Fibroblast of skin of abdomen (primary cell): Measurements from ENCODE around the gene NINJ1.

Source experiments
- DNase-seq: peaks from one replicate; pipeline ENCODE4 v3.0.0-alpha.2; 2013

The NINJ1 gene

DNA sequence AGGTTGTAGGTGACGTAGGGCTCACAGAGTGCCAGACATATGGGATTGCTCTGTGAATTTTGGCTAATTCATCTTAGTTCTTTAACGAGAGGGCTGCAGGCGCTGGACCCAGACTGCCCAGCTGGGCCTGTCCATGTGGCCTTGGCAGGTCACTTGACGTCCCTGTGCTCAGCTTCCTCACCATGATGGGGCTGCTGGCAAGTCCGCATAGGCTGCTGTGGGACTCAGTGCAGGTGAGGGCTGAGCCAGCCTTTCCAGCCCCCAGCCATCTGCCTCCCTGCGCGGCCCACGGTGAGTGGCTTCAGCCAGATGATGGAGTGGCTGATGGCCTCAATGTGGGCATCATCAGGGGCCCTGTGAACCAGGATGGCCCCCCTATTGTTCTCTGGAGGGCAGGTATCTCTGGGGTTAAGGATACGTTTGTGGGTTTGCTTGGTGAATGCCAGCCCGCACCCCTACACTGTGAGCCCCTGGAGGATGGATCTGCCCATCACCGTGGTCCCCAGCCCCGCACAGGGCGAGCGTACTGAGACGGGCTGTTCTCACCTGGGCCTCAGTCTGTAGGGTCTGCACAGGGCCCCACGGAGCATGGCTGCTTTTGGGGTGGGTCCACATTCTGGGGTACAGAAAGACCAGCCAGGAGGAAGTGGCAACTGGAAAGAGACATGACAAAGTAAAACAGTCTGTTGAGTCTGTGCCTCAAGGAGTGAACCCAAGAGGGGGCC, 34.3 kb downstream of the NINJ1 start:
- DNase-seq: no peak

DNA sequence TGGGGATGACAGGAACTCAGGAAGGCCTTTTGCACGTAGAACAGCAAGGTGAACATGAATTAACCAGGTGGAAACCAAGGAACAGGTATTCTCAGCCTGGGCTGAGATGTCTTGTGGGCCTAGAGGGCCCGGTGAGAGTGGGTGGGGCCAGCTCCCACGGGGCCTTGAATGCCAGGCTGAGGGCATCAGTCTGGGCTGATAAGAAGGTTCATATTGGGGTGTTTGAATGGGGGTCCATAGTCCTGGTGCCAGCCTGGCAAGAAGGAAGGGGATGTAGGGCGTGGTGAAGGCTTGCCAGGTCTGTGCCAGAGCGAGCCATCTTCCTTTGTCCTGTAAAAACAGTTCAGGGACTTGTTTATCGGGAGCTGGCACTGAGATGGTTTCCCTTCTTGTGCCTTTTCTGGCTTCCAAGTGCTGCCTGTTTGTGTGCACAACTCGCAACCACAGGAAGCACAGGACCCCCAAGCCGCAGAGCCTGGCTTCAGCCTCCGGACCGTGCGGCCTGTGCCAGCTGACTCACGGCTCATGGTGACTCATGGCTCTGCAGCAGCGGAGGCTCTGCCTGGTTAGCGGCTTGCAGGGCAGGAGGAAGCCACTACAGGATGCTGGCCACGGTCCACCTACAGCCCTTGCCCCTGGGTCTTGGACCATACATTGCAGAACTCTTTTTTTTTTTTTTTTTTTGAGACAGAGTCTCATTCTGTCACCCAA, 35.7 kb downstream of the NINJ1 start:
- DNase-seq: peak; percentile 96

DNA sequence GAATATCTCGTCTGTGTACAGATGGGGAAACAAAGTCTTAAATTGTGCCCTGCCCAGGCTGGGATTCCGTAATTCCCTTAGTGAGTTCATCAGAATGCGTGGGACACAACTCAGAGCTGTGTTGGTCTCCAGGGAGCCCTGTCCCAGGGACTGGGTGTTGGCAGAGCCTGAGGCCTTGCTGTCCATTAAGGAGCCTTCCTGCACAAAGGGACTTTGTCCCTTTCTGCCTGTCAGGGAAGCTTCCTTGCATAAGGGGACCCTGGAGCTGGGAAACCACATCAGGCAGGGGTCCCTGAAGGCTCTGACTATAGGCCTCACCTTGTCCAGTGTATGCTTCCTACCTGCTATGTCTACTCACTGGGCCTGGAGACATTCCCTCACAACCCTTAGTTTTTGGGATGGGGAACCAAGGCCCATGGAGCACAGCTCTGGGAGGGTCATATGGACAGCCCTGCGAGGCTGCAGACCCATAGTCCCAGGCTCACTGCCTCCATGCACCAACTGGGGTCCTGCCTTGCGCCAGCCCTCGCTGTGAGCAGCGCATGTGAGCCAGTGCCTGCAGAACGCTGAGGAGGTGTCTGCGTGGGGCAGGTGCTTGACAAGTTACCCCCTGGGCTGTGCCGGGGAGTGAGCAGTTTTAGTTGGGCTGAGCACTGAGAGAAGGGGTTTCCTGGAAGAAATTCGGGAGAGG, 36.4 kb downstream of the NINJ1 start:
- no peak for DNase-seq

DNA sequence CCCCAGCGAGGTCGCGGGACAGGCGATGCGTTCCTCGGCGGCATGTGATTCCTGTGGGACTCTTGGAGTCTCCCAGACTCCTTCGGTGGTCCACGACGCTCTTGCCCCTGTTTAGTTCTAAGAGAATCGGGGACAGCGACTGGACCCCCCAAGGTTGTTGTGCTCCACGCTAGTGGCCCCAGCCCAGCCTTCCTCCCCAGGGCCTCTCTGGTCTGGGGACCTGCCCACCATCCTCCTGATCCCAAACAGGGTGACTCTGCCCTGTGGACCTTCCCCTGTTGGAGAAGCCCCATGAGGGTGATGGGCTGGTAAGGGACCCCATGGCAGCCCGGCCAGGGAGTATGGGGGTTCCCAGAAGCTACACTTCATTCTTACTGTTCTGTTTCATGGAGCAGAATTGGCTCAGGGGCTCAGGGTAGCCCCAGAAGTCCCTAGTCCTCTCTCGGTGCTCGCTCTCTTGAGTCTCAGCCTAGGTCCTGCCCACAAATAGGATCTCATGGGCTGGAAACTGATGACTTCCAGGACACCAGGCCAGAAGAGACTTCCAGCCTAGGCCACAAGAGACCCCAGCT, 37.2 kb downstream of the NINJ1 start:
- no peak for DNase-seq

DNA sequence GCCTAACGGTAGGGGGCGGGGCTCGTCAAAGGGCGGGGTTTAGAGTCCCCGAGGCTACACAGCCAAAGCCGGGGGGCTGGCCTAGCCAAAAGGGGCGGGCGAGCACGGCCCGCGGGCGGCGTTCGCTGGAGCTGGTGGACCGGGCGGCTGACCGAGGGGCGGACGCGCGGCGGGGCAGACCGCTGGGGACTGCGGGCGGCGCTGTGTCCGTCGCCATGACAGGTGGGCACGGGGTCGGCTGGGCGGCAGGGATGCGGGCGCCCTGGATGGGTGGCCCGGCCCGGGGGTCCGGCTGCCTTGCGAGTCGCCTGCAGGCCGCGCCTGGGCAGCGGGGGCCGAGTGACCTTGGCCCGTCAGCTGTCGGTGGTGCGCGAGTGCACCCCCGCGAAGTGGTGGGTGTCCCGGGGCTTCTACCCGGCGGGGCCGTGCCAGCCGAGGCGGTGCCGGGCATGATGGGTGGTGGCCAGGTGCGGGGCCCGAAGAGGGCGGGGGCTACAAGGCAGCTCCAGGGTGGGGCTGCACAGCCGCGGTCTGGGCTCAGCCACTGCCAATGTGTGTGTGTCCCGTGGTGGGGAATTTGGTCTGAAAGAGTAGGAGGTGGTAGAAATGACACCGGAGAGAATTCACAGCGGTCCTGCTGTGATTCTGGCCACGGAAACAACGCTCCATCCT, 37.8 kb downstream of the NINJ1 start, which contains the start of gene CARD19:
TSS of gene CARD19 (plus strand) at position 87 of the 672 bp plus-strand sequence. CDS start at position 216, 129 bp downstream.
- no peak for DNase-seq

DNA sequence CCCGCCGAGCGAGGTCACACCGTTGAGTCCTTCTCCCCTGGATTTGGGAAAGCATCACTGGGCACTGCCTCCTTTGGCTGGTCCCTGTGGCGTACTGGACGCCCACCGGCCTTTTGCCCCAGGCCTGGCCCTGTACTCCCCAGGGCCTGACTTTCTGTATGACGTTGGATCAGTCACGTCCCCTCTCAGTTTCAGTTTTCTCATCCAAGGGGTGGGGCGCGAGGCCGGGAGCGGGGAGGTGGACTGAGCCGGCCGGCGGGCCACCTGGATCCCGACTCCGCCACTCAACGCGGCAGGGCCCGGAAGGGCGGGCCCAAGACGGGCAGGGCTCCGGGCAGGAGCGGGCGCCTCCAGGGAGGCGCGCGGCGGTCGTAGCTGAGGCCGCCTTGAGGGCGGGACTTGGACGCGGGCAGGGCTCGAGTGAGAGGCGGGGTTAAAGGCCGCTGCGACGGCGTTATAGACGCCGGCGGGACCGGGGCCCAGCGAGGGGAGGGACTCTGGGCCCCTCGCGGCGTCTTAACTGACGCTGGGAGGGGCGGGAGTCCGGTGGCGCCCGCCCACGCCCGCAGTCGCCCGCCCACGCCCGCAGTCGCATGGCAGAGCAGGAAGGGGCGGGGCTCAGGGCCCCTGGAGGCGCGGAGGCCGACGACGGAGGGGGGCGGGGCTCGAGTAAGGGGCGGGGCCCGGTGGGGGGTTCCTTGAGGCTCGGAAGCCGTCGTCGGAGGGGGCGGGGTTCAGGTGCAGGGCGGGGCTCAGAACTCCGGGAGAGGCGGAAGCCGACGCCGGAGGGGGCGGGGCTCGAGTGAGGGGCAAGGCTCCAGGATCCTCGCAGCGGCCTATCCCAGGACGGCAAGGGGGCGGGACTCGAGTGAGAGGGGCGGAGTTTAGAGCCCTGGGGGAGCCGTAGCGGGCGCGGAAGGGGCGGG, 38.6 kb downstream of the NINJ1 start:
- DNase-seq: peak; percentile 98

DNA sequence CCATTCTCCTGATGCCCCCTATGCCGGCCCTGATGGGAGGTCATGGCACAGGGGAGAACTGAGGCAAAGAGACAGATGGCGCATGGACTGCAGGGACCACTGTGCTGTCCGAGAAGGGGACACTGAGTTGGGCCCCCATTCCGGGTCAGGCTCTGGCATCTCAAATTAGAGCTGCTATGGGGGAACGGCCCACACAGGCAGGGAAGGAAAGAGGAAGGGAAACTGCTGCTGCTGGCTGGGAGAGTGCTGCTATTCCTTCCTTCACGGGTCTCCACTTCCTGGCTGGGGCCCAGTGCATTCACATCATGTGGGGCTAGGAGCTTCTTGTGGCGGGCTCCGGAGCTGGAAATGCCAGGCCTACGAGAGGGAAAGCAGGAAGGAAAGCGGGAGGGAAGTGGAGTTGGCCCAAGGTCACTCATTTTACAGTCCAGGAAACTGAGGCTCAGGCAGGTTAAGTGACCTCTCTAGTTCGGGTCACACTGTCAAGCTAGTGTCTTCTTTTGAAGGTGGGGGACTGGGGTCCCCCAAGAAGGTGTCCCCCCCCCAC, 39.3 kb downstream of the NINJ1 start:
- peak; percentile 21 for DNase-seq

DNA sequence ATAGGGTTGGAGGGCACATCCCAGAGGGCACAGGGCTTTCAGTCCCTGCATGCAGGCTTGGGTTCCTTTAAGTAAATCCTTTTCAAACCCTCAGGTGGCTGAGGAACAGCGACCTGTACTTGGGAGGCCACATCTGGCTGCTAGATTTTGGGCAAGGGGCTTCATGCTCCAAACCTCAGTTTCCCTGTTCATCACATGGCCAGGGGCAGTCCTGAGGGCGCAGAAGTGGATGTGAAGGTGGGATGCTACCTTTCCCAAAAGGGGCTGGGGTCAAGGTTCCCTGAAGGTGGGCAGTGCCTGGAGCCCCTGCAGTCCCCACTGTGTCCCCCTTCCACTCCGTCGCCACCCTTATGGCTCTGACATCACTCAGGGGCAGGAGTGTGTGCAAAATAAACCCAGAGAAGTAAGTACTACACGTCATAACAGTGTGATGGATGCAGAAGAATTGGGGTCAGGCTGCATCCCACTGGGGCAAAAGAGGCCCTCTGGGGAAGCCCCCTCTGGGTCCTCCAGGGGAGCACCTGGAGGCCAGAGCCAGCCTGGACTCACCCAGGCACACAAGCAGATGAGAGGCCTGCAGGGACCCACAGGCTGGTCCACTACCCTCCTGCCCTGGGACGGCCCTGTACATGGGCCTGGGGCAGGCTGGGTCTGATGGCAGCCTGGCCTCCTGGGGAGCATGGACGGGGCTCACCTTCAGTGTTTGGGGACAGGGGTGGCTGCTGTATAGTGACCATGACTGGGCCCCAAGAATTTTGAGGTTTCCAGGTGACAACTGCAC, 40.0 kb downstream of the NINJ1 start:
- no peak for DNase-seq

DNA sequence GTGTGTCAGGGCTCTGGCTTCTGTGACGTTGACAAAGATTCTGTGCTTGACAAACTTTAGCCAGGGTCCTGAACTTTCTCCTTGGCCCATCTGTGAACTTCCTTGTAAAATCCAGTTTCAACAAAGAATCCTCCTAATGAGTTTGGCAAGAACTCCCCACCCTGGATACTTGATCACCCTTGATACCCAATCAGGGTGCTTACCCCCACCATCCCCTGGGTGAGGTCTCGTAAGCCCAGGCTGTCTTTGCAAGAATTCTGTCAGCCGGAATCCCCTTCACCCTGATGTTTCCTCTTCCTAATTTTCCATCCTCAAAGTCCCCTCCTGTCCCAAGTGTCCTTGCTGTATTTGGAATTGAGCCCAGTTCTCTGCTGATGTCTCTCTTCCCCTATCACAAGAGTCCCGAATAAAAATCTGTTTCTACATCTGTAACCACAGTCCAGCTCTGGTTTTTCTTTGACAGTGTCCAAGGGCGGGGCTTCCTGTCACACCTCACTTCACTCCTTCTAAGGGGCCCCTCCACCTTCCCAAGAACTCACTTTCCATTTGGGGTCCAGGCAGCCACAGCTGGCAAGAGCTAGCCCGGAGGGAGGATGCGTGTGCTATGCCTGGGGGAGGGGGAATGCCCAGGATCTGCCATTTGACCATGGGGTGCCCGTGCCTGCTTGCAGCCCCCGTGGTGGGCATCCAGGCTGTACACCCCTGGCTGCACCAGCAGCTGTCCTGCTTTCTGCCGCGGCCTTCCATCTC, 40.7 kb downstream of the NINJ1 start:
- no peak for DNase-seq

DNA sequence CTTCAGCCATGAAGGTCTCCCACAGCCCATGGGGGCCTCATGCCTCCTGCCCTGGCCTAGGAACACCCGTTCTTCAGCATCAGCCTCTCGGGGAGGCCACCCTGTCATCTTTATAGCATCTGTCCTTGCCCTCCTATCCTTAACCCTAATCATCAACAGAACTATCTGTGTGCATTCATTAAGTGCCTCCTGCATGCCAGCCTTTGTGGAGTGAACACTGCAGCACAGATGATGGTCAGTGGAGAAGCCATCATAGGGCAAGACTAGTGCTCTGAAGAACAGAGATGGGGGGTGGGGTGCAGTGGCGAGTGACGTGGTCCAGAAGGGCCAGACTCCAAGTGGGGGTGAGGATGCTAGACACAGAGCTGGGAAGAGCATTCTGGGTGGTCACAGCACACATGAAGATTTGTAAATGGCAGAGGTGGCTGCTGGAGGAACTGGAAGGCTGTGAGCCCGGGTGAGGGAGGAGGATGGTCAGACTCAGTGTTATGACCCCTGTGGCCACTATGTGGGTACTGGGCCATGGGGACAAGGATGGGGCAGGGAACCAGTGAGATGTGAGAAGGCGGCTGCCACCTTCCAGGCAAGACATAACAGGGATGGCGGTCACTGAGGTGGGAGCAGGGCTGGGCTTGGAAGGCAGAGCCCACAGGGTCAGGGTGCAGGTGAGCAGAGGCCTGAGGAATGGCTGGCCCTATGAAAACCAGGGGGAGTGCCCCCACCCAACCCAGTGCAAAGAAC, 41.6 kb downstream of the NINJ1 start:
- DNase-seq: no peak

DNA sequence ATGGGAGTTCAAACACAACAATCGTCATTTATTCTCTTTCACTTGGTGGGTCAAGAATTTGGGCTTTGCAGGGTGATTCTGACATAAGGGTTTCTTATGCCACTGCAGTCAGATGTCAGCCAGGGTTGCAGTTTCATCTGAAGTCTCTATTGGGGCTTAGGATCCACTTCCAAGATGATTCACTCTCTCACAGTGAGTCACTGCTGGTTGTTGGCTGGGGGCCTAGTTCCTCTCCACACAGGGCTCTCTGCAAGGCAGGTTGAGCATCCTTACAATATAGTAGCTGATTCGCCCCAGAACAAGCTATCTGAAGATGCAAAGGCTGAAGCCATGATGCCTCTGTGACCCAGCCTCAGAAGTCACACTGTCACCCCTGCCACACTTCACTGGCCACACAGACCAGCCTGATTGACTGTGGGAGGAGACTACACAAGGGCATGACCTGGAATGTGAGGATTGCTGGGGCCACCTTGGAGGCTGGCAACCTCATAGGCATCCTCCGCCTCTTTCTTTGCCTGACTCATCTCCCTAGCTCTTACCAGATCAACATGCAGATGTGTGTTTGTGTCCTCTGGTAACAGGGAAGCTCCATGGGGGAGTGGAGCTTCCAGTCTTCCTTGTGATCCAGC, 42.5 kb downstream of the NINJ1 start:
- DNase-seq: peak; percentile 80

DNA sequence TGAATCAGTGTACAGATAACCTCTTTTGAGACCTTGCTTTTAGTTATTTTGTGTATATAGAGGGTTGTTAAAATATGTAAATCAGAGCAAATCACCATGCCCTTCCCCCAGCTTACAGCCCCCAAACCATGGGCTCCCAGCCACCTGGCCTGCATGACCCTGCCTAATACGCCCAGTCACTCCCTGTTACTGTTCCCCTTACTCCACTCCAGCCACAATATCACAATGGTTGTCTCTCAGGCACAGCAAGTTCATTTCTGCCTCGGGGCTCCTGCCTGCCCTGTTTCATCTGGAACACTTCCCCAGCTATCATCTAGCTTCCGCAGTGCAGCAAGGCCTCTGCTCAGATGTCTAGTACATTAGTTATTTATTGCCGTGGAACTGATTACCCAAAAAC, 43.0 kb downstream of the NINJ1 start:
- DNase-seq: no peak

DNA sequence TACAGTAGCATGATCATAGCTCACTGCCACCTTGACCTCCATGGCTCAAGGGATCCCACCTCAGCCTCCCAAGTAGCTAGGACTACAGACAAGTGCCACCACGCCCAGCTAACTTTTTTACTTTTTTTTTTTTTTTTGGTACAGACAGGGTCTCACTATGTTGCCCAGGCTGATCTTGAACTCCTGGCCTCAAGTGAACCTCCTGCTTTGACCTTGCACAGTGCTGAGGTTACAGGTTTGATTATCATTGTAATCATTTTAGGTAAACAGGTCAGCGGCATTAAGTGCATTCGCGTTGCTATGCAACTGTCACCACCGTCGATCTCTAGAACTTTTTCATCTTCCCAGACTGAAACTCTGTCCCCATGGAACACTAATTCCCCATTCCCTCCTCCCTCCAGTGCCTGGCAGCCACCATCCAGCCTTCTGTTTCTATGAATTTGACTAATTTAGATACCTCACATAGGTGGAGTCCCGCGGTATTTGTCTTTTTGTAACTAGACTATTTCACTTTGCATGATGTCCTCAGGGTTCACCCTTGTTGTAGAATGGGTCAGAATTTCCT, 43.9 kb downstream of the NINJ1 start:
- DNase-seq: no peak

DNA sequence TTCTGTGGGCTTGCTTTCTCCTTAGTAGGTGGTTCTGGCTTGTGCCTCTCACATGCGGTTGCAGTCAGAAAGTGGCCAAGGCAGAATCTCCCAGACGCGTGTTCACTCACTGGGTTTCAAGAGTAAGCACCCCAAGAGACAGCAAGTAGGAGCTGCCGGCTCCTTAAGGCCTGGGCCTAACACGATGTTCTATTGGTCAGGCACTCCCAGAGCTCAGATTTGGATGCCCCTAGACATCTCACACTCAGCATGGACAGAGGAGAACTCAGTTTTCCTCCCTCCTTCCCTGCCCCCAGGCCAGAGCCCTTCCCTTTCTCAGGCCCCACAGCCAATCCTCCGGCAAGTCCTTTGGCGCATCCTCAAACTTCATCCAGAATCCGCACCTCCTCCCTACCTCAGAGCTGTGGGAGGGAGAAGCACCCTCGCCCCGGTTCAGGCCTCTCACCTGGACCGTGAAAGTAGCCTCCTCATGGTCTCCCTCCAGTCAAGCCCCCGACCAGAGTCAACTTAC, 44.5 kb downstream of the NINJ1 start:
- DNase-seq: no peak

DNA sequence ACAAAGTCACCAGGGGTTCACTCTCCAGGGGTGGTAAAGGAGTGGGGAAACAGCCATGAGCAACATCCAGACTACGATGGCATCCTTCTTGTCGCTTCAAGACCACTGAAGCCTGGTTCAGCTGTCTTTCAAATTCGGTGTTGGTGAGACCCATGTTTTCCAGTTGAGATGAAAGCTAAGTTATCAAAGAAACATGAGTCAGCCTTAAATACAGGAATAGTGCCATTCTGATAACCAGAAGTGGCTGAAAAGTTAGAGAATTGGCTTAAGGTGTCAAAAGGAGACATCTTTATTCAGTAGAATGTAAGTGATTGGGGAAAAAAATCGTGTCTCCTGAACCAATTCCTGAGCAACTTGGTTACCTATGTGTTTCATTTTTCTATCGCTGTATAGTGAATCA, 45.0 kb downstream of the NINJ1 start:
- DNase-seq: no peak

DNA sequence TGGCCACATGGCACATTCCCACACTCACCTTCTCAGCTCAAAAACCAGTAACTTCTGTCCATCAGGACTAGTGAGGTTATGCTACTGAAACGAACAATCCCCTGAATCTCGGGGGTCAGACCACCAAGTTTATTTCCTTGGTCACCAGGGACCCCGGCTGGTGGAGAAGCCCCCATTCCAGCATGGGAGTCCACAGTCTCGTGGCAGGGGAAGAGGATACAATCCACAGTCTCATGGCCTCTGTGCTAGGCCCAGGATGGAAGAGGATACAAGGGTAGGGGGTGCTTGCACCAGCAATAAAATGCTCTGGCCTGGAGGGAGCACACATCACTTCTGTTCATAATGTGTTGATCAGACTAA, 45.4 kb downstream of the NINJ1 start:
- DNase-seq: no peak

DNA sequence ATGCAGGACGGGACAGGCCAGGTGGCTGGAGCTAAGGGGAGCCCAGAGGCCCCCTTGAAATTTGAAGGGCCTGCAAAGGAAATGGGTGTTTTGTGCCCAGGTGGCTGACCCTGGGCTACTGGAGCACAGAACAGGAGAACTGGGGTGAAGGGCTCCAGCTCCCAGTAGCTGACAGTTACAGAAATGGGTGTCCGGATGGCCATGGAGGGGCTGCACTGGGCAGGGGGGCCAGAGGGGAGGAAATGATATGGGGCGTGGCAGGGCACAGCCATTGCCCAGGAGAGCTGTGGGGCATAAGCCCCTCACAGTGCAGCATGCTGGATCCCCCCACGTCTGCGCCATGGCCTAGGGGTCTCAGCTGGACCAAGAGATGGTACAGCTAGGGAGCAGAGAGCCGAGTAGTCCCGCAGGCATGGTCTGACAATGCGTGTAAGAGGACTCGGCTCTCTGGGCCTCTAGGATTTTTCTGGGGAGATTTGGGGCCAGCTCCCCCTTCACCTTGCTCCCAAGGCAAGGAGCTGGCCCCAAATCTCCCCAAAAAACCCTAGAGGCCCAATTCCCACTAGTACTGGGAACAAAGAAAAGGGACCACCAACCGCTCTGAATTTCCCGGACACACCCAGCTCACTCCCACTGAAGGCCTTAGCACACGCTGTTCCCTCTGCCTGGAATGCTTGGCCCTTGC, 45.9 kb downstream of the NINJ1 start:
- DNase-seq: no peak
